Neuronal stem cell (in vitro differentiated cells): ENCODE results near the gene PPP1R2.
"Not testable (repeated sequence)": the region's sequence is repeated elsewhere in the genome, so short reads cannot be mapped to it uniquely, and the experiment has no call there.

Experiments used
- DNase-seq: peaks from one replicate; pipeline ENCODE4 v3.0.0-alpha.2; 2013; ENCODE audit warnings: low spot score
- H2AFZ ChIP-seq: one replicate; pipeline ENCODE4 v1.6.1; 2013; ENCODE audit warnings: mild to moderate bottlenecking, low read length, inconsistent platforms
- H2AK5ac ChIP-seq: 2 replicates; pipeline ENCODE4 v1.6.1; 2013; ENCODE audit warnings: low read depth, mild to moderate bottlenecking, inconsistent platforms, low read length, moderate library complexity, mixed read lengths
- H2BK120ac ChIP-seq: 2 replicates; pipeline ENCODE4 v1.6.1; 2013; ENCODE audit warnings: low read depth, mild to moderate bottlenecking, inconsistent platforms, low read length, moderate library complexity, mixed read lengths
- H2BK12ac ChIP-seq: one replicate; pipeline ENCODE4 v1.6.1; 2013; ENCODE audit warnings: low read length, inconsistent platforms
- H2BK15ac ChIP-seq: 2 replicates; pipeline ENCODE4 v1.6.1; 2013; ENCODE audit warnings: mild to moderate bottlenecking, low read length, inconsistent platforms, mixed read lengths
- H2BK5ac ChIP-seq: one replicate; pipeline ENCODE4 v1.6.1; 2013; ENCODE audit warnings: inconsistent platforms, mild to moderate bottlenecking, low read length, moderate library complexity
- H3K14ac ChIP-seq: one replicate; pipeline ENCODE4 v1.6.1; 2013; ENCODE audit warnings: low read length, inconsistent platforms
- H3K18ac ChIP-seq: 2 replicates; pipeline ENCODE4 v1.6.1; 2013; ENCODE audit warnings: low read length, inconsistent platforms
- H3K23ac ChIP-seq: 2 replicates; pipeline ENCODE4 v1.6.1; 2013; ENCODE audit warnings: low read depth, mild to moderate bottlenecking, mixed read lengths, low read length, inconsistent platforms; ENCODE audit not compliant: poor library complexity
- H3K27ac ChIP-seq: replicated peaks from 3 replicates; pipeline ENCODE4 v1.5.1; 2013; ENCODE audit warnings: low read length, inconsistent platforms
- H3K27me3 ChIP-seq, 3 experiments: 2 replicates each; pipeline ENCODE4 v1.6.1; 2013; ENCODE audit warnings: low read length in 3 of 3, mild to moderate bottlenecking in 2 of 3, inconsistent platforms in 1 of 3, low read depth in 1 of 3, mixed read lengths in 1 of 3, moderate library complexity in 1 of 3; ENCODE audit not compliant: control insufficient read depth in 3 of 3, insufficient read depth in 3 of 3
- H3K36me3 ChIP-seq, 2 donors: replicated peaks in 1 of 2; 2 replicates each; pipeline ENCODE4 v1.6.1; 2013; ENCODE audit warnings: low read length in 2 of 2; ENCODE audit not compliant: control insufficient read depth in 2 of 2, insufficient read depth in 2 of 2
- H3K4ac ChIP-seq: 2 replicates; pipeline ENCODE4 v1.6.1; 2013; ENCODE audit warnings: inconsistent platforms, mild to moderate bottlenecking, low read length, moderate library complexity
- H3K4me1 ChIP-seq, 2 donors: 1 replicate in 1 of 2; 2 replicates in 1 of 2; pipeline ENCODE4 v1.6.1; 2013; ENCODE audit warnings: low read length in 2 of 2, low read depth in 1 of 2; ENCODE audit not compliant: control insufficient read depth in 2 of 2, insufficient read depth in 1 of 2
- H3K4me2 ChIP-seq: one replicate; pipeline ENCODE4 v1.6.1; 2013; ENCODE audit warnings: mild to moderate bottlenecking, low read length, inconsistent platforms; ENCODE audit not compliant: insufficient read depth, poor library complexity, severe bottlenecking
- H3K4me3 ChIP-seq, 2 donors: 2 replicates each; pipeline ENCODE4 v1.5.1; 2013; ENCODE audit warnings: low read length in 2 of 2, mild to moderate bottlenecking in 2 of 2, inconsistent platforms in 1 of 2, moderate library complexity in 1 of 2
- H3K79me1 ChIP-seq: one replicate; pipeline ENCODE4 v1.6.1; 2013; ENCODE audit warnings: low read depth, mild to moderate bottlenecking, inconsistent platforms, low read length, moderate library complexity
- H3K9ac ChIP-seq: one replicate; pipeline ENCODE4 v1.6.1; 2013; ENCODE audit warnings: mild to moderate bottlenecking, low read depth, low read length, inconsistent platforms; ENCODE audit not compliant: poor library complexity
- H3K9me3 ChIP-seq, 2 donors: replicated peaks in 1 of 2; 2 replicates each; pipeline versions ENCODE3 to v1.6.1; 2013; ENCODE audit warnings: low read length in 2 of 2, mild to moderate bottlenecking in 2 of 2, inconsistent platforms in 1 of 2, low read depth in 1 of 2, mixed read lengths in 1 of 2, moderate library complexity in 1 of 2; ENCODE audit not compliant: control insufficient read depth in 2 of 2, insufficient read depth in 1 of 2
- H4K8ac ChIP-seq: one replicate; pipeline ENCODE4 v1.6.1; 2013; ENCODE audit warnings: low read depth, mild to moderate bottlenecking, inconsistent platforms, low read length, moderate library complexity
- H4K91ac ChIP-seq: one replicate; pipeline ENCODE4 v1.6.1; 2013; ENCODE audit warnings: low read length, low read depth, mild to moderate bottlenecking, inconsistent platforms; ENCODE audit not compliant: poor library complexity
- WGBS, 2 donors: extraction: QIAGEN DNeasy Blood & Tissue Kit; methylation state at CpG; one replicate each; pipeline ENCODE4 v1.1.7; 2013; ENCODE audit warnings: missing lambda C conversion rate in 2 of 2, mixed read lengths in 1 of 2; ENCODE audit not compliant: insufficient read length in 2 of 2, insufficient replicate concordance in 1 of 2; ENCODE audit errors: extremely low coverage in 2 of 2; 5-methylcytosine and 5-hydroxymethylcytosine counted together

Gene PPP1R2

DNA sequence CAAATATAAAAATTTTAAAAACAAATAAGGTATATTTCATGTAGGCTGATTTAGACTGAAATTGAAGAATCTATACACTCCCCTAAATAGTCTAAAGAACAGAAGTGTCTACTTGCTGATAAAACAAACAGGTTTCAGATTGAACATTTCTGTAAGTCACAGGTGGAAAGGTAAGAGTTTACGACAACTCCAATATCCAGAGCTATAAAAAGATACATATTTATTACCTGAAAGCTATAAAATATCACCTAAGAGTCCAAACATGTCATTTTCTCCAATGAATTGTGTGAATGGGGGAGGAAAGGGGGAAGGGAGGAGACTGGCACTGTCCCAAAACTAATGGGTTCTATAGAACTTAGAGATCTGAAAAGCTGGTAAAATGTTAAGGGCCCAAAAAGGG lies 26.1 kb downstream of the PPP1R2 start:
- no peak overlapping the region for H3K4me2 ChIP-seq

DNA sequence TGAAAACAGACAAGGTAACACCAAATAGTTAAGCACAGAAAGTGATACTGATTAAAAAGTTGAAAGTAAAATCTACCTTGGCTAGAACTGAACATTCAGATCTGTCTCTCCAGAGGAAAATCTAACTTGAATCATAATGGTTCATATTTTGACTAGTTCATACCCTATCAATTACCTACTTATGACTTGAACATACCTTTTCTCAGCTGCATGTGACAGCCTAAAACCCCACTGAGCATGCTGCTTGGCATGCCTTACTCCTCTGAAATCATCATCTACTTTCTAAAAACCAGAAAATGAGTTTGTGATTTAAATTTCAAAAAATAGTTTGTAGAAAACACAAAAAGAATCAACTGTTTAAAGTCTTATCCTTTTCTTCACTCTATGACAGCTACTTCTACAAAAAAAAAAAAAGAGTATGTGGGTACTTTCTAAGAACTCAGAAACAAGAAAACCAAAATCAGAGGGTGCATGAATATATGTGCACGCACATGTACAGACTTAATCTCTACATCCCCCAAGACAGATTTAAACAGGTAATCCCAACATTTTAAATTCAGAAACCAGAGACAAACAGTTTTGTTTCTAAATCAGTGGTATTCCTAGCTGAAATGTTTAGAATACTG lies 28.4 kb downstream of the PPP1R2 start:
- H2BK120ac ChIP-seq, H3K27ac ChIP-seq, H3K18ac ChIP-seq, H3K14ac ChIP-seq, H2BK12ac ChIP-seq, H4K91ac ChIP-seq, H3K4me3 ChIP-seq, H3K4me2 ChIP-seq, H3K9ac ChIP-seq, H3K79me1 ChIP-seq, H3K27me3 ChIP-seq, H3K4ac ChIP-seq, H3K4me1 ChIP-seq, DNase-seq, H3K9me3 ChIP-seq, H2BK5ac ChIP-seq, H2AFZ ChIP-seq, H2BK15ac ChIP-seq, H2AK5ac ChIP-seq, H4K8ac ChIP-seq, H3K23ac ChIP-seq: not testable (repeated sequence)
- H3K36me3 ChIP-seq: peaks cover 2 to 44% of the 10 kb centered on the region in 2 donors
- WGBS, 2 donors: no CpG with 5 or more reads among the region's 1 CpG

More for the DNA sequence above, 26.1 kb downstream of the PPP1R2 start:
- Histone ChIP-seq H2BK12ac (no peak overlapping the region), H3K9ac (no peak overlapping the region), H3K9me3 (no peaks in the 10 kb centered on the region), H2BK120ac (no peak overlapping the region), H2AK5ac (no peak overlapping the region), H2AFZ (no peak overlapping the region), H3K27me3 (no peaks in the 10 kb centered on the region), H3K14ac (no peak overlapping the region), H3K23ac (no peak overlapping the region), H3K4ac (no peak overlapping the region), H3K4me1 (no peaks in the 10 kb centered on the region), H4K91ac (no peak overlapping the region), H4K8ac (no peak overlapping the region), H3K18ac (no peak overlapping the region), H2BK15ac (no peak overlapping the region), H2BK5ac (no peak overlapping the region), H3K79me1 (no peaks in the 10 kb centered on the region), H3K4me3 (no peak overlapping the region), H3K36me3 (peaks cover 2 to 43% of the 10 kb centered on the region in 2 donors), H3K27ac (no peak overlapping the region)
- DNase-seq: no peak
- WGBS, 2 donors: no CpG with 5 or more reads among the region's 1 CpG

DNA sequence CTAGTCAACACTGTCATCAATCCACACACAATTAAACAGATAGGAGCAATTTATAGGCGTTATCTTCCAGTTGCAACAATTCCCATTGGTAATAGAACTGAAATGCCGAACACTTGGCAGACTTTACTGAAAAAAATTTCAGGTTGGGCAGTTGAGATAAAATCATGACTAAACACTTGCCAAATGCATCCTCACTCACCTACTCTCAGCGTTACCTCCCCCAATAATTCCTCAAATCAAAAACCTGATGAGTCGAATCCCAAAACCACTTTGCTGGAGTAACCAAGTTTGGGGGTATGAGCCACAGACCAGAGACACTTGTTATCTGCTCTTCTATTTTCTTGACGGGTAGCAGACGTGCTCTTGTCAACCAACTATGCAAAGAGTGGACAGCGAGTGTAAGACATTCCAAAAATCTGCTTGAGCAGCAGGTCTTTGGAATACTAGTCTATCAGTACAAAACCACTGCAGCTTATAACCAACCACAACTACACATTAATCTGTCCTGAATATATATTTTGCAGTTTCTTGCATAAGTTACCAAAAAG lies 30.3 kb downstream of the PPP1R2 start:
- Histone ChIP-seq H3K18ac (no peak overlapping the region), H3K23ac (no peak overlapping the region), H3K27me3 (no peaks in the 10 kb centered on the region), H3K4ac (no peak overlapping the region), H3K14ac (no peak overlapping the region), H2BK120ac (no peak overlapping the region), H2AFZ (no peak overlapping the region), H3K9ac (no peak overlapping the region), H3K4me3 (no peak overlapping the region), H4K8ac (no peak overlapping the region), H3K27ac (no peak overlapping the region), H2BK5ac (no peak overlapping the region), H2BK12ac (no peak overlapping the region), H3K79me1 (no peaks in the 10 kb centered on the region), H3K36me3 (peaks cover 2 to 40% of the 10 kb centered on the region in 2 donors), H2AK5ac (no peak overlapping the region), H3K4me2 (no peak overlapping the region), H3K9me3 (no peaks in the 10 kb centered on the region), H4K91ac (no peak overlapping the region), H2BK15ac (no peak overlapping the region), H3K4me1 (no peaks in the 10 kb centered on the region)
- WGBS, 2 donors: no CpG with 5 or more reads among the region's 7 CpGs
- DNase-seq: no peak

DNA sequence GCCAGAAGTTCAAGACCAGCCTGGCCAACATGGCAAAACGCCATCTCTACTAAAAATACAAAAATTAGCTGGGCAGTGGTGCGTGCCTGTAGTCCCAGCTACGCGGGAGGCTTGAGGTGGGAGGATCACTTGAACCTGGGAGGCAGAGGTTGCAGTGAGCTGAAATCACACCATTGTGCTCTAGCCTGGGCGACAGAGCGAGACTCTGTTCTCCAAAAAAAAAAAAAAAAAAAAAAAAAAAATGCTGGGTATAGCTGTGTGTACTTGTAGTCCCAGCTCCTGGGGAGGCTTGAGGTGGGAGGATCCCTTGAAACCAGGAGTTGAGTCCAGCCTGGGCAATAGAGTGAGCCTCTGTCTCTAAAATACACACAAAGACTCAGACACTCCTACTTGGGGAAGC lies 32.0 kb downstream of the PPP1R2 start:
- Histone ChIP-seq H3K36me3 (peaks cover 2 to 24% of the 10 kb centered on the region in 2 donors), H3K9me3 (no peaks in the 10 kb centered on the region), H2AFZ (no peak overlapping the region), H3K18ac (no peak overlapping the region), H2BK120ac (no peak overlapping the region), H2BK12ac (no peak overlapping the region), H3K4me3 (no peak overlapping the region), H3K4me1 (no peaks in the 10 kb centered on the region), H4K91ac (no peak overlapping the region), H3K4me2 (no peak overlapping the region), H3K14ac (no peak overlapping the region), H2BK15ac (no peak overlapping the region), H3K9ac (no peak overlapping the region), H3K27me3 (no peaks in the 10 kb centered on the region), H4K8ac (no peak overlapping the region), H3K27ac (no peak overlapping the region), H3K4ac (no peak overlapping the region), H2BK5ac (no peak overlapping the region), H3K23ac (no peak overlapping the region), H2AK5ac (no peak overlapping the region), H3K79me1 (no peaks in the 10 kb centered on the region)
- DNase-seq: no peak
- WGBS, 2 donors: no CpG with 5 or more reads among the region's 6 CpGs
